Activated CD4-positive, alpha-beta T cell treated with anti-CD3 and anti-CD28 coated beads for 36 hours (primary cell): ENCODE data around the gene SMARCB1. TPM values are rescaled to one million over a fixed set of nuclear protein-coding genes. Genes with fewer than 3 reads are reported as not detected.

Experiments
- ATAC-seq: fragments of 200-7000 bp; cut with Tn5 transposase; one replicate; pipeline ENCODE4 v1.10.0; 2021; ENCODE audit warnings: mild to moderate bottlenecking, moderate library complexity
- CTCF ChIA-PET: fragments of 350-600 bp; sonication (Branson Sonifier 250); formaldehyde crosslinking; loops from one replicate; lab custom pipeline; 2021; ENCODE audit warnings: antibody characterized with exemption; lab: Charles Lee
- POLR2A ChIA-PET: fragments of 350-600 bp; sonication (Branson Sonifier 250); formaldehyde crosslinking; loops from one replicate; lab custom pipeline; 2021; ENCODE audit warnings: antibody characterized with exemption, inconsistent platforms; lab: Charles Lee
- DNase-seq: peaks from one replicate; pipeline ENCODE4 v3.0.0-alpha.2; 2020
- H3K27ac Mint-ChIP-seq: one replicate; pipeline ENCODE4 v1.8.0; 2021; ENCODE audit warnings: mixed read lengths
- H3K27me3 Mint-ChIP-seq: one replicate; pipeline ENCODE4 v1.8.0; 2021; ENCODE audit warnings: mixed read lengths
- H3K36me3 Mint-ChIP-seq: one replicate; pipeline ENCODE4 v1.8.0; 2021; ENCODE audit warnings: low read depth, mixed read lengths
- H3K4me1 Mint-ChIP-seq: one replicate; pipeline ENCODE4 v1.8.0; 2021; ENCODE audit warnings: mixed read lengths
- H3K4me3 Mint-ChIP-seq: one replicate; pipeline ENCODE4 v1.8.0; 2021; ENCODE audit warnings: mild to moderate bottlenecking, moderate library complexity, mixed read lengths
- H3K9me3 Mint-ChIP-seq: one replicate; pipeline ENCODE4 v1.8.0; 2021; ENCODE audit warnings: low read depth, mixed read lengths
- intact Hi-C, 2 experiments: fragments of 100-400 bp; cut with DNase I in 1 of 2; cut with micrococcal nuclease in 1 of 2; formaldehyde crosslinking; loops; one replicate each; pipeline versions ENCODE4 v1.14.2 to v1.15.1; 2022 to 2024; cut with DNase I, micrococcal nuclease
- total RNA-seq, 2 experiments: library from RNA; stranded (reverse); gene quantifications; one replicate each; pipeline ENCODE4 v1.2.3, GENCODE V29; 2021

The SMARCB1 gene
- total RNA-seq, 2 experiments from 2014 or later, result 78.2 to 95.2 TPM

DNA sequence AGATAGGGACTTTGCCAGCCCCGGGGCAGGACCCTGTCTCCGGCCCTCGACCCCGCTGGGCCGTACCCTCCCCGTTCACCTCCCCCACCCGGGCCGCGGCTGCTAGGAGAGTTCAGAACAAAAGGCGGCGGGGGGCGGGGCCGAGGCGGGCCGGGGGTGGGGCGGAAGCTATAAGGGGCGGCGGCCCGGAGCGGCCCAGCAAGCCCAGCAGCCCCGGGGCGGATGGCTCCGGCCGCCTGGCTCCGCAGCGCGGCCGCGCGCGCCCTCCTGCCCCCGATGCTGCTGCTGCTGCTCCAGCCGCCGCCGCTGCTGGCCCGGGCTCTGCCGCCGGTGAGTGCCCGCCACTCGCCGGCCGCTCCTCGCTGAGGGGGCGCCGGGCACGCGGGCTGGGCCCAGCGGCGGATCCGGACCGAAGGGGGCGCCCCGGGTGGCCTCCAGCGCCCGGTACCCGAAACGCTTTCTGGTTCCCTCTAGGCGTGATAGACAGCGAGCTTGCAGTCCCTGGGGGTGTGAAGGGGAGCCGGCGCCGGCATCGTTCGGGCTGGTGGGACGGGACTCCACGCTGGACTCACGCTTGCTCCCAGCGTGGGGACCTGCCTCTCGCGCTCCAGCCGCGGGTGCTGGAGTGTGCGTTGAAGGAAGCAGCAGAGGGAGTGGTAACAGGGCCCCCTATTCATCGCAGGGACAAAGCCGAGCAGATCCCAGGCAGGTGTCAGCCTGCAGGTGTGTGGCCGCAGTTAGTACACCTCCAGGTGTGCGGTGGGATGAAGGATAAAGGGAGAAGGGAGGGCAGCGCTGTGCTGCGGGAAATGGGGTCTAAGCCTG, 13.9 kb upstream of the SMARCB1 start, which contains the start of gene MMP11:
Gene MMP11, plus strand, starts transcription at position 201 of the 825 bp plus-strand sequence. Its CDS starts 22 bp downstream, at position 223.
- H3K27me3 Mint-ChIP-seq, result peaks cover 3% of the 10 kb centered on the region
- ChIA-PET POLR2A (interaction anchor here (0.6 kb wide), 1 partner anchor 14 kb away, joined by 3 read pairs; the partner anchor contains the start of gene SMARCB1), CTCF (interaction anchor here (1.1 kb wide), 1 partner anchor 75 kb away, joined by 3 read pairs; no protein-coding TSS in a partner anchor)
- ATAC-seq, result peak; percentile 54
- DNase-seq, result peak; percentile 74
- H3K4me1 Mint-ChIP-seq, result peaks cover 10% of the 10 kb centered on the region
- H3K36me3 Mint-ChIP-seq, result no peaks in the 10 kb centered on the region
- peak within 1 kb of the TSS; percentile 53 for H3K4me3 Mint-ChIP-seq
- no peak within 1 kb of the TSS for H3K27ac Mint-ChIP-seq
- intact Hi-C loops, result loop anchor here in 1 of 2 experiments (1.0 kb wide), 1 partner anchor 14 kb away; no protein-coding TSS in a partner anchor
- H3K9me3 Mint-ChIP-seq, result no peaks in the 10 kb centered on the region

DNA sequence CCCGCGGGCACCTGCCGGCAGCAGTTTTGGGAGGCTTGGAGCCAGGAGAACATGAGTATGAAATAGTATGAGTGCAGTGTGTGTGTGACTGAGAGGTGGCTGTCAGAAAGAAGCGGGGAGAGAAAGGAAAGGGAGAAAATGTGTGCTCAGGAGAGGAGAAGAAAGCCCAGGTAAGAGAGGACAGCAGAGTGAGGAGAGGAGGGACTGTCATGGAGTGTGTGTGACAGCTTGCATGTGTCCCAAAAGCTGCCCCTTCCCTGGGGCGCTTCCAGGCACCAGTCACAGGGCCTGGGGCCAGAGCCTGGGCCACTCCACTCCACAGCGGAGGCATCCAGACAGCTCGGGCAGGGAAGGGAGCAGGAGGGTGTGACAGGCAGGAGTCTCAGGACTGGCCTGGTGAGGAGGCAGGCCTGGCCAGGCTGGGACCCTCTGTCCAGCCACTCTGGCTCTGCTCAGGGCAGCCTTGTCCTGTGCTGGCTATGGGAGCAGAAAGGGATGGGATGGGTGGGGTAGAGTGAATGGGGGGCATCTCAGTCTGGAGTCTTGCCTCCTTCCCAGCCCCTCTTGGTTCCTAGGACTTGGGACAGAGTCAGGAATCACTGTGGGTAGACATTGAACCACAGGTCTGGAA, 13.2 kb upstream of the SMARCB1 start:
- POLR2A ChIA-PET, result no interaction called here
- H3K36me3 Mint-ChIP-seq, result no peaks in the 10 kb centered on the region
- no peaks in the 10 kb centered on the region for H3K9me3 Mint-ChIP-seq
- H3K4me1 Mint-ChIP-seq, result peaks cover 10% of the 10 kb centered on the region
- CTCF ChIA-PET, result interaction anchor here (1.1 kb wide), 1 partner anchor 75 kb away, joined by 3 read pairs; no protein-coding TSS in a partner anchor
- ATAC-seq (no peak), DNase-seq (no peak)
- intact Hi-C loops, result no loop called here
- peak overlapping the region; percentile 27 for H3K4me3 Mint-ChIP-seq
- H3K27ac Mint-ChIP-seq, result no peak overlapping the region
- H3K27me3 Mint-ChIP-seq, result peaks cover 3% of the 10 kb centered on the region

DNA sequence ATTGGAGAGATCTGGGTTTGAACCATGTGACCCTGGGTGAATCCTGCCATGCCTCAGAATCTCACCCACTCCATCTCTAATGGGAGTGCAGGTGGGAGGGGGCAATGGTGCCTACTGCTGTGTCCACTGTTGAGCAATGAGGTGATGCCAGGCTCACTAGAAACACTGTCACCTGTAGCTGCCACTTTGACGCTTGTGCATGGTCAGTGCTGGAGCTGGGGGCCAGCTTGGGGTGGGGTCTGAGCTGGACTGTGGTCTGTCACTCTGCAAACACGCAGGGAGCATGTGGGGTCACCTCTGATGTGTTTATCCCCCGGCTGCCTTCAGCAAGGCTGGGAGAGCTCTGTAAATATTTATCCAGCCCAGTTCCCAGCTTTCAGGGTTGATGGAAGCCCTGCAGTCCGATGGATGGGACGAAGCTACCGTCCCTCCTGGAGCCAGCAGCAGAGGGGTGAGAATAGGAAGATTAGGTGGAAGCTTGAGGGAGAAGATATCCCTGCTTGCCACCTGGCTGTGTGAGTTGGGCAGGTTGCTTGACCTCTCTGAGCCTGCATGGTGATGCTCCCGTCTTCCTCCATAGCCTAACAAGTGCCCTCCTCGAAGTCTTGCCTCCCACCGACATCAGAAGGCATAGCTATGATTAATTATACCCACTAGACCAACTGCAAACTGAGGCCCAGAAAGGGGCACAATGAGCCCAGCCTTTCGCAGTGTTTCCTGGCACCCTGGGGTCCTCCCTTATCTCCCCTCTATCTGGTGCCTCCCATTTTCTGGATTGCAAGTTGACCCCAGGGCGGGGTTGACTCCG, 12.4 kb upstream of the SMARCB1 start:
- Mint-ChIP-seq H3K27me3 (peaks cover 3% of the 10 kb centered on the region), H3K4me1 (peaks cover 10% of the 10 kb centered on the region), H3K9me3 (no peaks in the 10 kb centered on the region), H3K27ac (no peak overlapping the region), H3K36me3 (no peaks in the 10 kb centered on the region), H3K4me3 (no peak overlapping the region)
- intact Hi-C loops, result no loop called here
- ChIA-PET POLR2A (interaction anchor here (0.6 to 1.0 kb wide), 2 partner anchors 12 to 40 kb away, joined by 3 to 6 read pairs; no protein-coding TSS in a partner anchor), CTCF (interaction anchor here (0.5 to 1.6 kb wide), 6 partner anchors 12 to 578 kb away, joined by 3 to 8 read pairs (median 4); partner anchors contain the start of genes SLC2A11 and SMARCB1)
- DNase-seq, result no peak
- ATAC-seq, result no peak

DNA sequence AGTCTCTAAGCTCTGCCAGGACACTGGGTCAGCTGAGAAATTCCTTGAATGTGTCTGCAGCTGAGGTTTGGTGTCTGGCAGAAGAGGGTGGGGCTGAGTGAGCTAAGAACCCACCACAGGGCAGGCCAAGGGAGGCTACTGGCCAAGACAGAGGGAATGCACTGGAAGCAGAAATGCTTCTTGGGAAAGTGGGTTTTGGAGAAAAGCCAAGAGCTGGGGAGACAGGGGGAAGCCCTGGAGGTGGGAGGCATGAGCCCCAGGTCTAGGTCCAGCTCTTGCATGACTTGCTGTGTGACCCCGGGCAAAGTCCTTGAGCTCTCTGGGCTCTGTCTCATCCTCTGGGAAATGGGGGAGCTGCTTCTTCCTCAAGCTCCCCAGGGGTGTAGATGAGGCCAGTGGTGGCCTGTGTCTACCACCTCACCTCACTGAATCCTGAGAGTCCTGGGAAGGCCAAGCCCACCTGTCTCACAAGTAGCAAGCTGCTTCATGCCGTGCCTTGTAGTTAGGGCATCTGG, 11.8 kb upstream of the SMARCB1 start:
- intact Hi-C loops, result no loop called here
- ChIA-PET CTCF (interaction anchor here (0.5 to 1.6 kb wide), 8 partner anchors 9 to 577 kb away, joined by 3 to 8 read pairs (median 3); partner anchors contain the start of genes SLC2A11 and SMARCB1), POLR2A (interaction anchor here (0.6 to 1.0 kb wide), 3 partner anchors 11 to 236 kb away, joined by 3 to 6 read pairs (median 6); no protein-coding TSS in a partner anchor)
- Mint-ChIP-seq H3K4me1 (peaks cover 10% of the 10 kb centered on the region), H3K27ac (no peak overlapping the region), H3K27me3 (peaks cover 3% of the 10 kb centered on the region), H3K9me3 (no peaks in the 10 kb centered on the region), H3K4me3 (no peak overlapping the region), H3K36me3 (no peaks in the 10 kb centered on the region)
- DNase-seq (no peak), ATAC-seq (no peak)

DNA sequence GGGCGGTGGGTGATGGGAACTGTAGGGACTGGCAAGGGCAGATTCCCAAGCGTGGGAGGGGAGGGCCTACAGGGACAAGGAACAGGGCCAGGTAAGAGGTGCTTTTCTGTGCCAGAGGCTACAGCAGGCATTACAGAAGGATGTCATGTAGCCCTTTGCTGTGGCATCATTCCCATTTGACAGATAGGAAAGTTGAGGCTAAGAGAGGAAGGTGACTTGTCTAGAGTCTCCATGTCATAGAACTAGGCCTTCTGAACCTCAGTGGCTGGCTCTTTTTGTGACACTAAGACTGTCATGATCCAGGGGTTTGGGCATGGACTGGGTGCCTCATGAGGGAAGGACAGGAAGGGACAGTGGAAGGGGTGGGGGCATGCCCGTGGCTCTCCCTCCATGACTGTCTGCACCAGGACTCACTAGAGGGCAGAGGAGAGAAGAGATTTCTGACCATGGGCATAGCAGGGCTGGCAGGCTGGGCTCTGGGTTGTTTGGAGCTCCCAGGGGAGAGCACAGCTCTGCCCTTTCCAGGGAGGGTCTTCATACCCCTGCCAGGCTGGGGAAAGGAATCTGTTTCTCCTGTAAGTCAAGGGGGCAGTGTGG, 10.9 kb upstream of the SMARCB1 start:
- ChIA-PET CTCF (interaction anchor here (0.8 to 1.6 kb wide), 4 partner anchors 11 to 75 kb away, joined by 3 to 8 read pairs (median 4); partner anchors contain the start of gene SMARCB1), POLR2A (no interaction called here)
- Mint-ChIP-seq H3K9me3 (no peaks in the 10 kb centered on the region), H3K4me3 (no peak overlapping the region), H3K27me3 (peaks cover 3% of the 10 kb centered on the region), H3K36me3 (no peaks in the 10 kb centered on the region), H3K27ac (no peak overlapping the region), H3K4me1 (peaks cover 10% of the 10 kb centered on the region)
- no peak for ATAC-seq
- DNase-seq, result no peak
- intact Hi-C loops, result no loop called here

DNA sequence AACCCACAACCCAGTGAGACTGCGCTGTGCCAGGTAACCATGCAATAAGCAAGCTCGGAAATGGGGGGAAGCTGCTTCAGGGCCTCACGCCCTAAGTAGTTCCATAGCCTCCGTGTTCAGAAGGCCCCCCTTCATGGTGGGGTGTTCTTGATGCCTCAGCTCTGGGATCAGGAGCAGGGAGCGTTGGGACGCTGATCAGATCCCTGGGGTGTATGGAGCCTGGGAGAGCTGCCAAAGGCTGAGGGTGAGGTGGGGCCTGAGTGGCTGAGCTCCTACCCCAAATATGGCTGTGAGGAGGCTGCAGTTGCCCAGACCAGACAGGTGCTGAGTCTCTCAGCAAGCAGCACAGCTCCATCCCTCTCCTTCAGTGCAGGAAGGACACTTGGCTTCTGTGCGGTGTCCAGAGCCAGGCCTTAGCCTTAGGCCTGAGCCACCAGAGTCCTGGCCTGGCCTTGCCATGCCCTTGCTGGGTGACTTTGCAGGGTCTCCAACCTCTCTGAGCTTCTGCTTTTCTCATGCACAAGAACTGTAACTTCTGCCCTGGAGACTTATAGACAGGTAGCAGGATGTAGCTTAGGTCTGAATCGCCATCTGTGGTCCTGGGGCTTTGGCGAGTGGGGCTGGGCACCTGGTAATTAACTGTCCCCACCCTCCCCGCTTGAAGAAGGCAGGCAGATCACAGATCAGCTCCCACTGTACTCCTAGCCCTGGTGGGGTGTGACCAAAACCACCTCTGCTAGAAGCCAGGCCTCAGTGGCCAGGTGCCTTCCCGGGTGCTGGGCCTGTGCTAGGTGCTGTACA, 8.8 kb upstream of the SMARCB1 start:
- ChIA-PET POLR2A (interaction anchor here (0.6 kb wide), 2 partner anchors 28 to 979 kb away, joined by 3 to 4 read pairs; no protein-coding TSS in a partner anchor), CTCF (interaction anchor here (0.6 kb wide), 2 partner anchors 72 to 151 kb away, joined by 3 read pairs; no protein-coding TSS in a partner anchor)
- no peak for DNase-seq
- ATAC-seq, result no peak
- H3K9me3 Mint-ChIP-seq, result no peaks in the 10 kb centered on the region
- H3K27ac Mint-ChIP-seq, result no peak overlapping the region
- peaks cover 3% of the 10 kb centered on the region for H3K4me1 Mint-ChIP-seq
- H3K36me3 Mint-ChIP-seq, result no peaks in the 10 kb centered on the region
- H3K27me3 Mint-ChIP-seq, result peaks cover 3% of the 10 kb centered on the region
- intact Hi-C loops, result no loop called here
- no peak overlapping the region for H3K4me3 Mint-ChIP-seq

DNA sequence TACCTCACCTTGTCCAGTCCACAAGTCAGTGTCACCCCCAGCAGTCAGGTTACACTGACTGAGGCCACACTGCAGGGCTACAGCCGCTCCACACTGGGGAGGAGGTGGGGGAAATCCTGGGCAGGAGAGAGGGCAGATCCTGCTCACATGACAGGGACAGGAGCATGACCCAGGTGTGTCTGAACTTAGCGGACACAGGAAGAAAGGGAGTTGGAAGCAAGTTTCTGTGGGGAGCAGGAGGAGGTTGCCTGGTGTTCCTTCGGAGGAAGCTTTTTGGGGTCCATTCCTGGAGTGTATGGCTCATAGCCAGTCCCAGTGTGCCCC, 8.2 kb upstream of the SMARCB1 start:
- Mint-ChIP-seq H3K4me3 (no peak overlapping the region), H3K4me1 (no peaks in the 10 kb centered on the region), H3K27ac (no peak overlapping the region), H3K9me3 (no peaks in the 10 kb centered on the region), H3K36me3 (no peaks in the 10 kb centered on the region), H3K27me3 (no peaks in the 10 kb centered on the region)
- CTCF ChIA-PET, result interaction anchor here (0.6 kb wide), 1 partner anchor 151 kb away, joined by 3 read pairs; no protein-coding TSS in a partner anchor
- DNase-seq (no peak), ATAC-seq (no peak)
- POLR2A ChIA-PET, result interaction anchor here (0.6 kb wide), 1 partner anchor 29 kb away, joined by 4 read pairs; no protein-coding TSS in a partner anchor
- intact Hi-C loops, result no loop called here

DNA sequence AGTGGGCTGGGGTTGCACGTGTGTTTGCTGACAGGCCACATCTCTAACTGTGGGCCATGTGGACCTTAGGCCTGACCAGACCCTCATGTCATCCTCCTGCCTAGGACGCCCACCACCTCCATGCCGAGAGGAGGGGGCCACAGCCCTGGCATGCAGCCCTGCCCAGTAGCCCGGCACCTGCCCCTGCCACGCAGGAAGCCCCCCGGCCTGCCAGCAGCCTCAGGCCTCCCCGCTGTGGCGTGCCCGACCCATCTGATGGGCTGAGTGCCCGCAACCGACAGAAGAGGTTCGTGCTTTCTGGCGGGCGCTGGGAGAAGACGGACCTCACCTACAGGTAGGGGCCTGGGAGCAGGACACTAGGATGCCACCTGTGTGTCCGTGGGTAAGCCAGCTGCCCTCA, 7.7 kb upstream of the SMARCB1 start:
- intact Hi-C loops, result no loop called here

DNA sequence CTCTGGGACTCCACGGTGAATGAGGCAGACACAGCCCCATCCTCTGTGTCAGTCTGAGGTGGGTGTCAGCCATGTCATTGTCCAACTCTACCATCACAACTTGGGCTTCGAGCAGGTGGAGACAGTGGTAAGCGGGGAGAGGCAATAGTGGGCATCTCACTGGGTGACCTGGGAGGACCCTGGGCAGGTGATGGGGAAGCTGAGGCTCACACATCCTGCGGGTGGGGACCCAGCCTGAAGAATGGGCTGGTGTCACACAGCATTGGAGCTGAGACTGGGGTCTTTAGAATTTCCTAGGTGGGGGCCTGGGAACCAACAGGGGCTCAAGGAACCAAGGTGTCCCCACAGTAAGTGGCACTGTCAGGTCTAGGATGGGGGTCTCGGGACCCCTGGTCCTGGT, 7.0 kb upstream of the SMARCB1 start:
- DNase-seq, result no peak
- Mint-ChIP-seq H3K27me3 (no peaks in the 10 kb centered on the region), H3K4me1 (peaks cover 3% of the 10 kb centered on the region), H3K27ac (no peak overlapping the region), H3K36me3 (no peaks in the 10 kb centered on the region), H3K4me3 (no peak overlapping the region), H3K9me3 (no peaks in the 10 kb centered on the region)
- ATAC-seq, result no peak
- intact Hi-C loops, result no loop called here
- ChIA-PET CTCF (no interaction called here), POLR2A (no interaction called here)

More for the DNA sequence above, 7.7 kb upstream of the SMARCB1 start:
- ATAC-seq, result no peak
- ChIA-PET POLR2A (no interaction called here), CTCF (no interaction called here)
- H3K4me3 Mint-ChIP-seq, result no peak overlapping the region
- H3K27me3 Mint-ChIP-seq, result no peaks in the 10 kb centered on the region
- no peak for DNase-seq
- no peaks in the 10 kb centered on the region for H3K36me3 Mint-ChIP-seq
- no peaks in the 10 kb centered on the region for H3K4me1 Mint-ChIP-seq
- no peaks in the 10 kb centered on the region for H3K9me3 Mint-ChIP-seq
- no peak overlapping the region for H3K27ac Mint-ChIP-seq
